Posterior vena cava (tissue), 2 donors: ENCODE results near the gene DCAF17. TPM values are rescaled to one million over a fixed set of nuclear protein-coding genes. Genes with fewer than 3 reads are reported as not detected.
"Not testable (repeated sequence)": the region's sequence is repeated elsewhere in the genome, so short reads cannot be mapped to it uniquely, and the experiment has no call there.

Experiments used
- DNase-seq: peaks from one replicate; pipeline ENCODE4 v3.0.0-alpha.2; 2020; ENCODE audit warnings: low spot score
- intact Hi-C, 2 donors: fragments of 100-400 bp; cut with DNase I; formaldehyde crosslinking; loops; one replicate each; pipeline versions ENCODE4 v1.14.1 to v1.14.2; 2022 to 2023
- total RNA-seq, 2 donors: library from RNA; stranded (reverse); fragmentation: NEBNext Ultra II Directional; extraction: Animal tissue kit (Norgen Biotek cat#: 25700); gene quantifications; one replicate each; pipeline ENCODE4 v1.2.1, GENCODE V29; 2021
- donor health status: DM: yes; HTN: yes; CAD: no.
- donor health status: DM: yes; HTN: yes; CAD: no.

DCAF17 gene
- total RNA-seq, 2 donors from 2014 or later, result 19.2 TPM

- intact Hi-C loops, result no loop called here
- no peak for DNase-seq
Measured at GRCh38 chr2:171490577-171490976, 56.6 kb downstream of the DCAF17 start.

DNA sequence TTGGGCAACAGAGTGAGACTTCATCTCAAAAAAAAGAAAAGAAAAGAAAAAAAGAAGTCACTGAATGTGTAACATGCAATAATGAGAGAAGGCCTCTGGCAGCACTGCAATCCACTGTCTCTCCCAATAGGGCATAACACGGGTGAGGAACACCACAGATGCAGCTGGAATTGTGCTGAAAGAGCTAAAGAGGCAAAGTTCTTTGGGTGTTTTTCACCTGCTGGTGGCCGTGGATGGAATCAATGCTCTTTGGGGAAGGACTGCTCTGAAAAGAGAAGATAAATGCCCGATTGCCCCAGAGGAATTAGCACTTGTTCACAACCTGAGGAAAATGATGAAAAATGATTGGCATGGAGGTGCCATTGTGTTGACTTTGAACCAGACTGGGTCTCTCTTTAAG is 57.3 kb downstream of the DCAF17 start:
- no peak for DNase-seq
- intact Hi-C loops, result no loop called here

GRCh38 chr2:171492664-171493063 is 58.6 kb downstream of the DCAF17 start:
- DNase-seq, result no peak
- intact Hi-C loops, result no loop called here

DNA sequence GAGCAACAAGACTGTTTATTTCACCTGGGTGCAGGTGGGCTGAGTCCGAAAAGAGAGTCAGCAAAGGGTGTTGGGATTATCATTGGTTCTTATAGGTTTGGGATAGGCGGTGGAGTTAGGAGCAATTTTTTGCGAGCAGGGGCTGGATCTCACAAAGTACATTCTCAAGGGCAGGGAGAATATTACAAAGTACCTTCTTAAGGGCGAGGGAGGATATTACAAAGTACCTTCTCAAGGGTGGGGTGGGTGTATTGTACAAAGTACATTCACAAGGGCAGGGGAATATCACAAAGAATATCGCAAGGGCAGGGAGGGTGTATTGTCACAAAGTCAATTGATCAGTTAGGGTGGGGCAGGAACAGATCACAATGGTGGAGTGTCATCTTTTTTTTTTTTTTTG is 63.6 kb downstream of the DCAF17 start:
- DNase-seq, intact Hi-C loops: not testable (repeated sequence)

DNA sequence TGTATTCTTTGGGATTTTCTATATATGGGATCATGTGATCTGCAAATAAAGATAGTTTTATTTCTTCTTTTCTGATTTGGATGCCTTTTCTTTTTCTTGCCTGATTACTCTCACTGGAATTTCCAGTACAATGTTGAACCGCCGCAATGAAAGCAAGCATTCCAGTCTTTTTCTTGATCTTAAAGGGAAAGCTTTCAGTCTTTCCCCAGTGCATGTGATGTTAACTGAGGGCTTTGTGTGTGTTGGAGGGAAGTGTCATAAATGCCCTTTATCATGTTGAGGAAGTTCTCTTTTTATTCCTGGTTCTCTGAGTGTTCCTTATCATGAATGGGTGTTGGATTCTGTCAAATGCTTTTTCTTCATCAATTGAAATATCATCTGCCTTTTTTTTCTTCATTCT is 71.3 kb downstream of the DCAF17 start:
- no peak for DNase-seq
- intact Hi-C loops, result no loop called here

DNA sequence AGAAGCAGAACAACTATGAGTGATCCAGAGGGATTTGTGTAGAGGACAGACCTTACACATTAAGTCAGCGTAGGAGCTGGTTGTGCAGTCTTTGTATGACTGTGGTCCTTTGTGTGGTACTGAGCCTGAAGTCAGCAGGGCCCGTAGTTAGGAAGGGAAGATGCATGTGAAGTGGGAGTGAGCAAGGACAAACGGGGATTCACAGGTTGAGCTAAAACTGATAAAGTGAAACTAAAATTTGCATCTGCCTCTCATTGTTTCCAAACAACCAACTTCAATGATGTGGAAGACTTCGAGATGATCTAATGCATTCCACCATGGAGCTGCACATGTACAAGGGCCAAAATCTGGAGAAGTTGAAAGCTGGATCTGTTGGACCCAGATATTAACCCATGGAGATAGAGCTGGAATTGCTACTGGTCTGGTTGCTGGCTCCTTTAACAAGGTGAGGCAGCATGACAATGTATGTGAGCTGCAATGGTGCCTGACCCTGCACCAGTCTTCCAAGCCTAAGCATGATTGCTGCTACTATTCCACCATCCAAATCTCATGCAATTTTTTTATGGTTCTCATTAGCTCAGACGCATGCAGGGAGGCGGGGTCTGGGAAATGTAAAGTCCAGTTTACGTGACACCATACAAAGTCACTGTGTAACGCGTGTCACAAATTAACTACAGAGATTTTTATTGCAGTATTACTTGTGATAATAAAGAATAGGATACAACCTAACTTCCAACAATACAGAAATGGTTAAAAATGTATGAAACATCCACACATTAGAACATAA is 76.1 kb downstream of the DCAF17 start:
- DNase-seq, result no peak
- intact Hi-C loops, result no loop called here

DNA sequence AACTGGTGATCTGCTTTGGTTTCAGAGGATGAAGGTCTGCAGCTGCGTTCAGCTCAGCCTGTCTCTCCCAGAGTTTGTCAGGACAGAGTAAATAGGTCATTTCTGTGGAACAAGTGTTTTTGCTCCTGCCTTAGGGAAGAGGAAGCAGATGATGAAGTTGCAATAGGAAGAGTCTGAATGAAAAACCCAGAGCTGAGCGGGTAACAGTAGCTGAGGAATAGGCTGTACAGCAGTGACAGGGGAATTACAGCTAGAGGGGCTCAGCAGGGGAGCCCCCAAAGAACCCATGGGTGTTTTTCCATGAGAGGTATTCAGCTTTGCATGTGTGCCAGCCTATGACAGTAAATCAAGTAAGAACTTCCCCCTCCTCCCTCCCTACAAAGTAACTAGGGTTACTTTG is 78.0 kb downstream of the DCAF17 start:
- DNase-seq, result no peak
- intact Hi-C loops, result no loop called here

GRCh38 chr2:171512683-171513195 is 78.7 kb downstream of the DCAF17 start:
- no peak for DNase-seq
- intact Hi-C loops, result no loop called here

GRCh38 chr2:171513719-171514160 is 79.7 kb downstream of the DCAF17 start:
- no peak for DNase-seq
- intact Hi-C loops, result no loop called here

DNA sequence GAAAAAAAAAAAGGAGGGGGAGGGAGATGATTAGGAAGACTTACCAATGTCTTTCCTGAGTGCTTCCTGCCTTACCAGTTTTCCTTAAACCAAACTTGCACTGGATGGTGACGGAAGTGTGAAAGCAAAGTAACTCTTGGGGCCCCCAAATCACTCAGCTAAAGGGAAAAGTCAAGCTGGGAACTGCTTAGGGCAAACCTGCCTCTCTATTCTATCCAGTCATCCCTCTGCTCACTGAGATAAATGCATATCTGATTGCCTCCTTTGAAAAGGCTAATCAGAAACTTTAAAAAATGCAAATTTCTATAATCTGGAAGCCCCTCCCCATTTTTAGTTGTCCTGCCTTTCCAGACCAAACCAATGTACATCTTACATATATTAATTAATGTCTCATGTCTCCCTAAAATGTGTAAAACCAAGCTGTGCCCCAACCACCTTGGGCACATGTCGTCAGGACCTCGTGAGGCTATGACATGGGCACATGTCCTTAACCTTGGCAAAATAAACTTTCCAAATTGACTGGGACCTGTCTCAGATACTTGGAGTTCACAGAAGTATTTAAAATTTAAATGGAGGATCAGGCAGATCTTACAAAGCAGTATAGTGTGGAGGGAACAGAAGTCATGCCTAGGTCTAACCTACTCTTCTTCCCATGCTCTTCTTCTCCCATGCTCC is 81.0 kb downstream of the DCAF17 start:
- no peak for DNase-seq
- intact Hi-C loops, result no loop called here

DNA sequence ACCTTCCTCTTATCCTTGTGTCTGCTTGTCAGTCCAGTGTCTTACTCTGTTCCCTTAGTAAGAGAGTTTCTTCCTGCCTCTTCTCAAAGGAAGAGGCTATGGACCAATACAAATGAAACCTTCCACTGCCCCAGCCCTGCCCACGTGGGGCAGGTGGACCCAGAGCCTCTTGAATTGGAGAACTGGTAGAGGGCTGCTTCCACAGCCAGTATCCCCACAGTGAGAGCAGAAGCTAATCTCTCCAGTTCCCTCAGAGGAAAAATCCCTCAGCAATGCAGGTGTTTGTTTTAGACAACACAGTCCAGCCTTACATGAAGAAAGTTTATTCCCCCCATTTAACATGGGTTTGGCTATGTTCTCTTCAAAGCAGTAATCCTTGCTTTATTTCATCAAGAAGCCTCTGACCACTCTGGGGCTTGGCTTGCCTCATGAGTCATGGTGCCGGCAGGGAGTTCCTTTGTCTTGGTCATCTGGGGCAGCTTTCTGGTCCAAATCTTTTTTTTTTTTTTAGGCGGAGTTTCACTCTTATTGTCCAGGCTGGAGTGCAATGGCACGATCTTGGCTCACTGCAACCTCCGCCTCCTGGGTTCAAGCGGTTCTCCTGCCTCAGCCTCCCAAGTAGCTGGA is 81.8 kb downstream of the DCAF17 start:
- intact Hi-C loops, result no loop called here
- DNase-seq, result peak; percentile 82

- DNase-seq, result no peak
- intact Hi-C loops, result no loop called here
Measured at GRCh38 chr2:171516793-171517192, 82.8 kb downstream of the DCAF17 start.

DNA sequence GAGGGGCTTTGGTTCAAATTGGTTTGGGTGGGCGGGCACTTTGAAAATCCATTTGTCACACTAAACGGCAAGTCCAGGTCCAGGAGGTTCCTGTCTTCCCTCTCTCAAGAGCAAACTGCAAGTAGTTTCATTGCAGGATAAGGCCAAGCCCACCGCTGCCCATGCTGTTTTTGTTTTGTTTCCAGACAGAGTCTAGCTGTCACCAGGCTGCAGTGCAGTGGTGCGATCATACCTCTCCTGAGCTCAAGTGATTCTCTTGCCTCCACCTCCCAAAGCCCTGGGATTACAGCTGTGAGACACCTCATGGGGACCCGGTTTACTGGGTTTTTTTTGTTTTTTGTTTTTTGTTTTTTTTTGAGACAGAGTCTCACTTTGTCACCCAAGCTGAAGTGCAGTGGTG is 86.4 kb downstream of the DCAF17 start:
- intact Hi-C loops, result no loop called here
- no peak for DNase-seq

DNA sequence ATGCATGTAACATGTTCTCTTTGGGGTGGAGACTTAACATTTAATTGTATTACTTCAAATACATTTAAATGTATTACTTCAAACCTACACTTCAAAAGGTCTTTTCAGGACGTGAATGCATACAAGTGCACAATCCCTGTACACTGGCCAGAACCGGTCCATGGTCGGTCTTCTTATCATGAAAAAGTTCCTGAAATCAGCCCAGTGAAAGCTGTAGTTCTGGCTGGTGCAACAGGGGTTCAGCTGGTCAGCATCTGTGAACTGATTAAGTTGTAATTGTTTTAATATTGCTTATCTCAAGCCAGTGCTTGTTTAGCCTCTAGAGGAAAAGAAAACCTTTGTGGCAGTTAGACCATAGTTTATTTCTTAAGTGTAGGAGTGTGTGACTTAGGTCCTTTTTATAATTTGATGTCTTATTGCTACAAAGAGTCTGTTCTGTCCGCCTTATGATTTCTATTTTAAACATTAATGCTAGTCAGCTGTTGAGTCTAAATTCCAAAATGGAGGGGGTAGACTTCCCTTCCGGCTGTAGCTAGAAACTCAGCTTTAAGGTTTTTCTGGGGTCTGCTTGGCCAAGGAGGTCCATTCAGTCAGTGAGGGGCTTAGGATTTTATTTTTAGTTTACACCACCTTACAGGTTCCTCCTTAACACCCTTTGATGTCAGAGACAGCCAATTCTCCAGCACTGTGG is 87.5 kb downstream of the DCAF17 start:
- DNase-seq, result no peak
- intact Hi-C loops, result no loop called here

DNA sequence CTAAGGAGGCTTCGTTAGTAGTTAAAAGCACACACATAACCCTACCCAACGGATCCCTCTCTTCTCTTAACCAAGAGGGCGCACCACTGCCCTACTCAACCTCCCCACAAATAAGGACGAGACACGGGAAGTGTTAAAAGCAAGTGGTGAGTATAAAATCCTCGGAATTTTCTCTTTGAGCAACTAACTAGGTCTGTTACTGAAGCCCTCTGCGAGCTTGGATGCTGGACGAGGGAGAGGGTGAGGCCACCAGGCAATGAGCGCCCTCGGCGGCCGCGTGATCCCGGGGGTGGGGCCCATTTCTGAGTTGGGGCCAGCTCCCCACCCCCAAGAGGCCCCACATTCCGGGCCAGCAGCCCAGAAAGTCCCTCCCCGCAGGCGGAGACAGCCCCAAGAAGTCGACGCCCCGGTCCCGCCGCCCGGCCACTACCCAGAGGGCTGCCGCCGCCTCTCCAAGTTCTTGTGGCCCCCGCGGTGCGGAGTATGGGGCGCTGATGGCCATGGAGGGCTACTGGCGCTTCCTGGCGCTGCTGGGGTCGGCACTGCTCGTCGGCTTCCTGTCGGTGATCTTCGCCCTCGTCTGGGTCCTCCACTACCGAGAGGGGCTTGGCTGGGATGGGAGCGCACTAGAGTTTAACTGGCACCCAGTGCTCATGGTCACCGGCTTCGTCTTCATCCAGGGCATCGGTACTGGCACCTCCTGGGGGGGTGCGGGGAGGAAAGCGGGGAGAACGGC is 88.2 kb downstream of the DCAF17 start, which contains the start of gene CYBRD1:
CYBRD1 (plus strand) TSS at position 423 of the 736 bp plus-strand sequence; CDS start at position 495, 72 bp downstream.
- DNase-seq, result peak; percentile 97
- intact Hi-C loops, result no loop called here

- intact Hi-C loops, result no loop called here
- peak; percentile 86 for DNase-seq
Measured at GRCh38 chr2:171522788-171523087, 88.7 kb downstream of the DCAF17 start.

- intact Hi-C loops, result no loop called here
- peak; percentile 93 for DNase-seq
Measured at GRCh38 chr2:171523088-171524017, 89.3 kb downstream of the DCAF17 start.

DNA sequence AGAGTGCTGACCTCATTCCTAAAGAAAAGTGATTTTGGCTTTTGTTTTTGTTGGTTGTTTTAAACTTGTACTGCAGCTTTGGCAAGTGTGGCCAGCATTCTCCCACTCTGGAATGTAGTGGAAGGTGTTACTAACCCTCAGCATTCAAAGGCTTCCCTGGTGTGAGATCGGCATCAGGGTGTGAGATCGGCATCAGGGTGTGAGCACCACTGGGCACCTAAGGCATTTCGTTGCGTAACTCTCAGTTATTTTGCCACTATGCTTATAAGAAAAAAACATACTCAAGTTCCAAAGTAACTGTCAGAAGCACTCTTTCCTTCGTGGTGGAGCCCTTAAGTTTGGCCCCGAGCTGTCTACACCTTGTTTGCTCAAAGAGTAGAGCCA is 90.0 kb downstream of the DCAF17 start:
- no peak for DNase-seq
- intact Hi-C loops, result no loop called here
